SU-DHL-6 (cell line): Measurements from ENCODE around the gene POLR3H.

Source experiments
- H2AFZ ChIP-seq: fragments of 200-600 bp; sonication (generic); 2 replicates; pipeline ENCODE4 v1.6.1; 2014; ENCODE audit warnings: low read depth, mild to moderate bottlenecking, moderate library complexity, mixed read lengths, antibody characterized with exemption, low read length; ENCODE audit not compliant: severe bottlenecking
- H3F3A ChIP-seq: fragments of 200-600 bp; shearing (Covaris generic); 2 replicates; pipeline ENCODE4 v1.6.0; 2016; ENCODE audit warnings: antibody characterized with exemption, mild to moderate bottlenecking; ENCODE audit not compliant: insufficient read depth
- H3K27ac ChIP-seq: fragments of 200-600 bp; sonication (generic); 2 replicates; pipeline ENCODE4 v1.5.1; 2016; ENCODE audit warnings: low read depth, mild to moderate bottlenecking, low read length, moderate library complexity, mixed read lengths
- H3K27me3 ChIP-seq: fragments of 200-600 bp; sonication (generic), shearing (Covaris generic); 2 replicates; pipeline ENCODE4 v1.6.0; 2014; ENCODE audit warnings: mild to moderate bottlenecking, low read length
- H3K36me3 ChIP-seq: fragments of 200-600 bp; sonication (generic); 2 replicates; pipeline ENCODE4 v1.6.1; 2014; ENCODE audit warnings: mild to moderate bottlenecking, low read length, mixed read lengths
- H3K4me2 ChIP-seq: fragments of 300-600, 200-600 bp; shearing (Covaris generic), sonication (generic); 2 replicates; pipeline ENCODE4 v1.6.0; 2014; ENCODE audit warnings: low read length, low read depth, mild to moderate bottlenecking; ENCODE audit not compliant: poor library complexity, severe bottlenecking
- H3K4me3 ChIP-seq: fragments of 200-600 bp; sonication (generic); 2 replicates; pipeline ENCODE4 v1.5.1; 2014; ENCODE audit warnings: antibody characterized with exemption, low read length, mild to moderate bottlenecking, mixed read lengths; ENCODE audit not compliant: insufficient read depth, poor library complexity, severe bottlenecking
- H3K79me2 ChIP-seq: fragments of 200-600 bp; sonication (generic); 2 replicates; pipeline ENCODE4 v1.6.1; 2014; ENCODE audit warnings: mild to moderate bottlenecking, low read length, moderate library complexity; ENCODE audit not compliant: insufficient read depth
- H3K9ac ChIP-seq: fragments of 200-600 bp; sonication (generic); 2 replicates; pipeline ENCODE4 v1.7.0; 2014; ENCODE audit warnings: mild to moderate bottlenecking, low read length
- H3K9me2 ChIP-seq: fragments of 200-600 bp; sonication (generic); replicated peaks from 2 replicates; pipeline ENCODE4 v1.6.1; 2014; ENCODE audit warnings: low read length; ENCODE audit not compliant: insufficient read depth
- H3K9me3 ChIP-seq: fragments of 200-600 bp; sonication (generic); 2 replicates; pipeline ENCODE4 v1.6.1; 2014; ENCODE audit warnings: low read length, mixed read lengths; ENCODE audit not compliant: insufficient read depth
- H4K20me1 ChIP-seq: fragments of 200-600 bp; sonication (generic); 2 replicates; pipeline ENCODE4 v1.6.1; 2014; ENCODE audit warnings: low read depth, mild to moderate bottlenecking, antibody characterized with exemption, low read length, moderate library complexity, mixed read lengths
- EZH2phosphoT487 ChIP-seq: fragments of 200-600 bp; sonication (generic), shearing (Covaris generic); conservative IDR thresholded peaks from 2 replicates; pipeline ENCODE4 v1.6.1; 2018; ENCODE audit warnings: mild to moderate bottlenecking, antibody characterized with exemption, low read length, moderate library complexity, mixed read lengths
- TF ChIP-seq, protein P1 (sequence below): fragments of 200-600 bp; sonication (generic); IDR thresholded peaks from one replicate; pipeline ENCODE4 v1.5.1; 2017; ENCODE audit warnings: antibody characterized with exemption, mild to moderate bottlenecking, low read length, moderate library complexity; ENCODE audit not compliant: insufficient read depth, poor library complexity, severe bottlenecking

POLR3H gene

DNA sequence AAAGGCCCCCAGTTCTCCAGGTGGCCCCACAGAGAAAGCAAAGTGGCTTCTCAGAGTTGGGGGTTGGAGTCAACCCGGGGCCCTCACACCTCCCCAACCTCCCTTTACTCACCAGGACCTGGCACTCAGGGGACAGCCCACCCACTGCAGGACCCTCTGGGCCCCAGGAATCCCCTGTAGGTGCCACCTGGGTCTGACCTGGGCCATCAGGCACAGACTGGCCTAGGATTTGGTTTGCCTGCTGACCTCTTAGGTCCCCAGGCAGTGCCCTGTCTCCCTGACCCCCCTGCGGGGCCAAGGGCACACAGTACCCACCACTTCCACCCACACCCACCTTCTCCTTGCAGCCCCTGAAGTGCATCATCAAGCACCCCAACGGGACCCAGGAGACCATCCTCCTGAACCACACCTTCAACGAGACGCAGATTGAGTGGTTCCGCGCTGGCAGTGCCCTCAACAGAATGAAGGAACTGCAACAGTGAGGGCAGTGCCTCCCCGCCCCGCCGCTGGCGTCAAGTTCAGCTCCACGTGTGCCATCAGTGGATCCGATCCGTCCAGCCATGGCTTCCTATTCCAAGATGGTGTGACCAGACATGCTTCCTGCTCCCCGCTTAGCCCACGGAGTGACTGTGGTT is 16.0 kb downstream of the POLR3H start:
- Histone ChIP-seq H3K36me3 (no peaks in the 10 kb centered on the region), H3F3A (0 out of 2 replicates have a peak, but pooled peaks cover 5% of the 10 kb centered on the region)

DNA sequence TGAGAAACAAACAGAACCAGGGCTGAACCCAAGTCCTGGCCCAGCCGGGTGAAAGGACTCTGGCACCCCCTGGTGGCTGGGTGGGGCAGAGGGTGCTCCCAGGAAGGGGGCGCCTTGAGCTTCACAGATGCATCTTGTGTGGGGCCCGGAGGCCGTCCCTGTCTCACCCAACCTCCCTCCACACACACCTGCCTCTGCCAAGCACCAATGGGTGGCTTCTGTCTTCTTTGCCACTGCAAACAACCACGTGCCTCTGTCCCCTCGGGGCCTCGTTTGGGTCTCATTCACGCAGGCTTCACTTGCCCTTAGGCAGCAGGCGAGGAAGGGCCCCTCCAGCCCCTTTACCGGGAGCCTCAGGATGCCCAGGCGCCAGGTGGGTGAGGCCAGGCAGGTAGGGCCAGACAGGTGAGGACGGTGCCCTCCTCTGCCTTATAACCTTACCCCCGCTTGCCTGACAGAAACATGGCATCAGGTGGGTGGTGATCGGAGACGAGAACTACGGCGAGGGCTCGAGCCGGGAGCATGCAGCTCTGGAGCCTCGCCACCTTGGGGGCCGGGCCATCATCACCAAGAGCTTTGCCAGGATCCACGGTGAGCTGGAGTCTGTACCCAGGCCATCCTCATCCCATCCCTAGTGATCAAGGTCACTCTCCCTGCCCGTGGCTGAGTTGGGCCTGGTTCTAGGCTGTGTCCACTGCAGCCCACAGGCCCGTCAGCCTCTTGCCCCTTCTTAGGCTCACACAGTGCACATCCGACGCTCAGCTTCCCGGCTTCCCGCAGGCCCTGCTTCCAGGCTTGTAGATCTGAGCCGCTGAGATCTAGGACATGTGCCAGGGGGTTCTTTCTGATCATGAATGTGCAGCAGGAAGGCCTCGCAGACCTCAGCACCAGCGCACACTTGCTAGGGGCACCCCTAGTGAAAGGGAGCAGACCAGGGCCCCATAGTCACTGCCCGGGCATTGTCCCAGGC is 17.2 kb downstream of the POLR3H start:
- no peak overlapping the region for H3K4me3 ChIP-seq
- TF ChIP-seq, protein P1, sequence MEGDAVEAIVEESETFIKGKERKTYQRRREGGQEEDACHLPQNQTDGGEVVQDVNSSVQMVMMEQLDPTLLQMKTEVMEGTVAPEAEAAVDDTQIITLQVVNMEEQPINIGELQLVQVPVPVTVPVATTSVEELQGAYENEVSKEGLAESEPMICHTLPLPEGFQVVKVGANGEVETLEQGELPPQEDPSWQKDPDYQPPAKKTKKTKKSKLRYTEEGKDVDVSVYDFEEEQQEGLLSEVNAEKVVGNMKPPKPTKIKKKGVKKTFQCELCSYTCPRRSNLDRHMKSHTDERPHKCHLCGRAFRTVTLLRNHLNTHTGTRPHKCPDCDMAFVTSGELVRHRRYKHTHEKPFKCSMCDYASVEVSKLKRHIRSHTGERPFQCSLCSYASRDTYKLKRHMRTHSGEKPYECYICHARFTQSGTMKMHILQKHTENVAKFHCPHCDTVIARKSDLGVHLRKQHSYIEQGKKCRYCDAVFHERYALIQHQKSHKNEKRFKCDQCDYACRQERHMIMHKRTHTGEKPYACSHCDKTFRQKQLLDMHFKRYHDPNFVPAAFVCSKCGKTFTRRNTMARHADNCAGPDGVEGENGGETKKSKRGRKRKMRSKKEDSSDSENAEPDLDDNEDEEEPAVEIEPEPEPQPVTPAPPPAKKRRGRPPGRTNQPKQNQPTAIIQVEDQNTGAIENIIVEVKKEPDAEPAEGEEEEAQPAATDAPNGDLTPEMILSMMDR: peak; percentile 96
- no peak for TF ChIP-seq EZH2phosphoT487
- H3K27me3 ChIP-seq: no peaks in the 10 kb centered on the region
- H3K4me2 ChIP-seq: no peak overlapping the region
- H3K9me3 ChIP-seq: no peaks in the 10 kb centered on the region
- H3K79me2 ChIP-seq: no peaks in the 10 kb centered on the region; the same call in 1 of the 2 replicates
- no peak overlapping the region for H3K9ac ChIP-seq
- H3K36me3 ChIP-seq: no peaks in the 10 kb centered on the region
- no peak overlapping the region for H3K27ac ChIP-seq
- no peaks in the 10 kb centered on the region for H3K9me2 ChIP-seq
- no peak overlapping the region for H2AFZ ChIP-seq
- H3F3A ChIP-seq: 0 out of 2 replicates have a peak, but pooled peaks cover 5% of the 10 kb centered on the region
- no peaks in the 10 kb centered on the region for H4K20me1 ChIP-seq

More for the DNA sequence above, 16.0 kb downstream of the POLR3H start:
- TF ChIP-seq, protein P1: no peak
- no peak for TF ChIP-seq EZH2phosphoT487
- Histone ChIP-seq H3K9ac (no peak overlapping the region), H3K9me2 (no peaks in the 10 kb centered on the region), H3K27me3 (no peaks in the 10 kb centered on the region), H3K9me3 (no peaks in the 10 kb centered on the region), H3K27ac (no peak overlapping the region), H2AFZ (no peak overlapping the region), H3K4me3 (no peak overlapping the region), H4K20me1 (no peaks in the 10 kb centered on the region), H3K79me2 (peaks cover 8% of the 10 kb centered on the region; the same call in 1 of the 2 replicates), H3K4me2 (no peak overlapping the region)

DNA sequence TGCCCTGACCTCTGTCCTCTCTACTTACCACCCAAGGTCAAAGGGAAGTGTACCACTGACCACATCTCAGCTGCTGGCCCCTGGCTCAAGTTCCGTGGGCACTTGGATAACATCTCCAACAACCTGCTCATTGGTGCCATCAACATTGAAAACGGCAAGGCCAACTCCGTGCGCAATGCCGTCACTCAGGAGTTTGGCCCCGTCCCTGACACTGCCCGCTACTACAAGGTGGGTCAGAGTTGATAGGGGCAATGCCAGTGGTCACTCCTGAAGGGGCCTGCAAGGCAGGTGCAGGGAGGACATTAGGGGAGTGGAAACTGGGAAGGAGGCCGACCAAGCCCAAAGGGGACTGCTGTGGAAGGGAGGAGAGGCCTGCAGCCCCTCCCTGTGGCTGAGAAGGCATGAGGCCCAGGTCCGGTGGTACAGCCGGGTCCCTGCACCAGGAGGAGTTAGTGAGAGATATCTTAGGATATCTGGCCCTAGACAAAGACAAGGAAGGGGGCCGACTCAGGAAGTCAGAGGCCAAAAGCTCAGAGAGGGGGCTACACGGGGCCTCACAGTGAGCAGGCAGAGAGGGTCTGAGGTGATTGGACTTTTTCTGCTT is 17.9 kb downstream of the POLR3H start:
- no peak overlapping the region for H3K27ac ChIP-seq
- H3K4me2 ChIP-seq: no peak overlapping the region
- no peak overlapping the region for H2AFZ ChIP-seq
- H3K9me2 ChIP-seq: no peaks in the 10 kb centered on the region
- no peaks in the 10 kb centered on the region for H3K79me2 ChIP-seq
- H3K4me3 ChIP-seq: no peak overlapping the region
- H3K9ac ChIP-seq: no peak overlapping the region
- no peaks in the 10 kb centered on the region for H3K36me3 ChIP-seq
- H4K20me1 ChIP-seq: no peaks in the 10 kb centered on the region
- no peaks in the 10 kb centered on the region for H3K27me3 ChIP-seq
- H3K9me3 ChIP-seq: no peaks in the 10 kb centered on the region
- 0 out of 2 replicates have a peak, but pooled peaks cover 5% of the 10 kb centered on the region for H3F3A ChIP-seq
- no peak for TF ChIP-seq EZH2phosphoT487
- TF ChIP-seq, protein P1: no peak
